ENCODE measurements around the gene SYT15.

GRCh38 chr10:46538717-46539426 lies 40.1 kb upstream of the SYT15 start:
- TF ChIP-seq CTCF (tag by site-specific recombination; IDR thresholded peaks at IDR 0.05), result no peak
- TF ChIP-seq YY1 (tag by site-specific recombination; IDR thresholded peaks at IDR 0.05), result no peak
- no peak for TF ChIP-seq ZNF174 (tag by site-specific recombination; IDR thresholded peaks at IDR 0.05)
- TF ChIP-seq ZBTB8A (tag by site-specific recombination; IDR thresholded peaks at IDR 0.05), result no peak
- no peak for TF ChIP-seq MEIS1 (CRISPR knock-in tag; IDR thresholded peaks at IDR 0.05; ENCODE audit: borderline replicate concordance)
- no peak for TF ChIP-seq ZBTB26 (tag by site-specific recombination; optimal IDR thresholded peaks at IDR 0.05)
- no peak for TF ChIP-seq REST (tag by site-specific recombination; IDR thresholded peaks at IDR 0.05)
- no peak for TF ChIP-seq ZNF140 (tag by site-specific recombination; IDR thresholded peaks at IDR 0.05)
- TF ChIP-seq ZNF274 (IDR thresholded peaks at IDR 0.05; ENCODE audit: low read length), result no peak
- TF ChIP-seq ZNF274 (tag by site-specific recombination; IDR thresholded peaks at IDR 0.05; ENCODE audit: borderline replicate concordance), result no peak

All from HEK293 (cell line).